ENCODE data around the gene CPEB4. TPM values are rescaled to one million over a fixed set of nuclear protein-coding genes. Genes with fewer than 3 reads are reported as not detected.

The CPEB4 gene
- total and polyA plus RNA-seq, 2 of the 4 experiments (the other 2 are of a cell fraction) = 7.8 to 22.6 TPM

DNA sequence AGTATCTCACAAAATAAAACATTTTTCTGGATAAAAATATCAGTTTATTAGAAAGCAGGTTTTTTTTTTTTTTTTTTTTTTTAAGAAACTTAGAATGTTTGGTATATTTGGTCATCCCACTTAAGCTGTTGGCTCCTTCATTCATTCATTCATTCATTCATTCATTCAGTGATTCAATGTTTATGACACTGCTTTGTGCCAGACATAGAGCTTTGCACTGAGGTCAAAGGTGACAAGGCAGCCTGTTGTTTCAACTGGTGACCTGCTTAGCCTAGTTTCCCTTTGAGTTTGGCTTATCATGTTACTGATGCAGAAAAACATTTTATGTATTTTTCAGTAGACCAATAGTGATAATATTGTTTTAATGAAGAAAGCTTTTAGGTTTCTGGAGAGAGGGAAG is 23.5 kb downstream of the CPEB4 start:
- BruUV-seq (replicated peaks) = no TSS peak
- H3K27ac ChIP-seq (ENCODE audit: insufficient read depth, low read length) = no peak overlapping the region
- no peaks in the 10 kb centered on the region for H3K27me3 ChIP-seq (ENCODE audit: control insufficient read depth, insufficient read depth, low read length)
- no peak overlapping the region for H3K4me3 ChIP-seq (ENCODE audit: insufficient read depth, low read depth, low read length)
- peaks cover 4% of the 10 kb centered on the region; the same call in 1 of the 2 replicates for H4K20me1 ChIP-seq (ENCODE audit: insufficient read depth, low read length)
- no peak overlapping the region for H2BK15ac ChIP-seq (ENCODE audit: low read depth, low read length)
- no peak overlapping the region for H2BK20ac ChIP-seq (ENCODE audit: low read depth, low read length)
- no peaks in the 10 kb centered on the region for H3K9me3 ChIP-seq (ENCODE audit: control insufficient read depth, insufficient read depth, low read length)
- dilution Hi-C loops (cut with HindIII; ENCODE audit: low sequenced_read_pairs, unreplicated experiment) (no loop called here), in situ Hi-C loops (cut with MboI; ENCODE audit: low sequenced_read_pairs) (no loop called here), intact Hi-C loops (cut with micrococcal nuclease) (loop anchor here (5.0 to 10.0 kb wide), 2 partner anchors 403 to 726 kb away; no protein-coding TSS in a partner anchor)
- H3K4me1 ChIP-seq (ENCODE audit: control insufficient read depth, insufficient read depth, low read length) = peaks cover 3% of the 10 kb centered on the region; the same call in 1 of the 2 replicates
- no peak overlapping the region for H3K4ac ChIP-seq (ENCODE audit: low read depth, low read length)
- H4K5ac ChIP-seq (ENCODE audit: low read depth, low read length) = no peak overlapping the region
- ATAC-seq (ENCODE audit: low read depth) = no peak
- no peak overlapping the region for H3K9ac ChIP-seq (ENCODE audit: low read depth, low read length)
- H2AK5ac ChIP-seq (ENCODE audit: low read depth, low read length) = no peak overlapping the region
- H3K14ac ChIP-seq (replicated peaks; ENCODE audit: low read depth, low read length) = no peak overlapping the region
- no peak overlapping the region for H2AFZ ChIP-seq (replicated peaks; ENCODE audit: low read length, poor library complexity)
- DNase-seq = no peak
- H3K9me1 ChIP-seq (ENCODE audit: insufficient read depth, low read length) = peaks cover 3% of the 10 kb centered on the region; the same call in 1 of the 2 replicates
- H4K91ac ChIP-seq (ENCODE audit: insufficient read depth, low read depth, low read length) = no peak overlapping the region
- no peak overlapping the region for H3K4me2 ChIP-seq (ENCODE audit: low read depth, low read length)
- no peak overlapping the region for H3K23ac ChIP-seq (ENCODE audit: low read depth, low read length)
- H3K79me1 ChIP-seq (ENCODE audit: low read depth in 1 of 2, low read length in 2 of 2) = peaks cover 7 to 9% of the 10 kb centered on the region in 2 experiments; a peak in 3 of 4 replicates
- TF ChIP-seq RFX5 (IDR thresholded peaks at IDR 0.05; ENCODE audit: low read depth, low read length) = no peak
- TF ChIP-seq RCOR1 (IDR thresholded peaks at IDR 0.05; ENCODE audit: insufficient replicate concordance, low read length) = no peak
- TF ChIP-seq CEBPB (IDR thresholded peaks at IDR 0.05; ENCODE audit: low read depth, low read length) = no peak
- TF ChIP-seq RAD21 (IDR thresholded peaks at IDR 0.05; ENCODE audit: low read length) = no peak
- no peak for TF ChIP-seq MAFK (IDR thresholded peaks at IDR 0.05; ENCODE audit: low read depth, low read length)
- no peak for TF ChIP-seq FOS (IDR thresholded peaks at IDR 0.05; ENCODE audit: low read depth, low read length)
- no peak for TF ChIP-seq SMC3 (IDR thresholded peaks at IDR 0.05; ENCODE audit: low read depth, low read length)
- TF ChIP-seq, protein P1, sequence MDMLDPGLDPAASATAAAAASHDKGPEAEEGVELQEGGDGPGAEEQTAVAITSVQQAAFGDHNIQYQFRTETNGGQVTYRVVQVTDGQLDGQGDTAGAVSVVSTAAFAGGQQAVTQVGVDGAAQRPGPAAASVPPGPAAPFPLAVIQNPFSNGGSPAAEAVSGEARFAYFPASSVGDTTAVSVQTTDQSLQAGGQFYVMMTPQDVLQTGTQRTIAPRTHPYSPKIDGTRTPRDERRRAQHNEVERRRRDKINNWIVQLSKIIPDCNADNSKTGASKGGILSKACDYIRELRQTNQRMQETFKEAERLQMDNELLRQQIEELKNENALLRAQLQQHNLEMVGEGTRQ (IDR thresholded peaks at IDR 0.05; ENCODE audit: low read depth, low read length) = no peak
- TF ChIP-seq, protein P2, sequence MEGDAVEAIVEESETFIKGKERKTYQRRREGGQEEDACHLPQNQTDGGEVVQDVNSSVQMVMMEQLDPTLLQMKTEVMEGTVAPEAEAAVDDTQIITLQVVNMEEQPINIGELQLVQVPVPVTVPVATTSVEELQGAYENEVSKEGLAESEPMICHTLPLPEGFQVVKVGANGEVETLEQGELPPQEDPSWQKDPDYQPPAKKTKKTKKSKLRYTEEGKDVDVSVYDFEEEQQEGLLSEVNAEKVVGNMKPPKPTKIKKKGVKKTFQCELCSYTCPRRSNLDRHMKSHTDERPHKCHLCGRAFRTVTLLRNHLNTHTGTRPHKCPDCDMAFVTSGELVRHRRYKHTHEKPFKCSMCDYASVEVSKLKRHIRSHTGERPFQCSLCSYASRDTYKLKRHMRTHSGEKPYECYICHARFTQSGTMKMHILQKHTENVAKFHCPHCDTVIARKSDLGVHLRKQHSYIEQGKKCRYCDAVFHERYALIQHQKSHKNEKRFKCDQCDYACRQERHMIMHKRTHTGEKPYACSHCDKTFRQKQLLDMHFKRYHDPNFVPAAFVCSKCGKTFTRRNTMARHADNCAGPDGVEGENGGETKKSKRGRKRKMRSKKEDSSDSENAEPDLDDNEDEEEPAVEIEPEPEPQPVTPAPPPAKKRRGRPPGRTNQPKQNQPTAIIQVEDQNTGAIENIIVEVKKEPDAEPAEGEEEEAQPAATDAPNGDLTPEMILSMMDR (conservative IDR thresholded peaks at IDR 0.05; ENCODE audit: low read depth, low read length) = no peak
- TF ChIP-seq BHLHE40 (IDR thresholded peaks at IDR 0.05; ENCODE audit: low read depth, low read length) = no peak
- no peak for TF ChIP-seq NFE2L2 (IDR thresholded peaks at IDR 0.05; ENCODE audit: low read depth, low read length)
- TF ChIP-seq, protein P3, sequence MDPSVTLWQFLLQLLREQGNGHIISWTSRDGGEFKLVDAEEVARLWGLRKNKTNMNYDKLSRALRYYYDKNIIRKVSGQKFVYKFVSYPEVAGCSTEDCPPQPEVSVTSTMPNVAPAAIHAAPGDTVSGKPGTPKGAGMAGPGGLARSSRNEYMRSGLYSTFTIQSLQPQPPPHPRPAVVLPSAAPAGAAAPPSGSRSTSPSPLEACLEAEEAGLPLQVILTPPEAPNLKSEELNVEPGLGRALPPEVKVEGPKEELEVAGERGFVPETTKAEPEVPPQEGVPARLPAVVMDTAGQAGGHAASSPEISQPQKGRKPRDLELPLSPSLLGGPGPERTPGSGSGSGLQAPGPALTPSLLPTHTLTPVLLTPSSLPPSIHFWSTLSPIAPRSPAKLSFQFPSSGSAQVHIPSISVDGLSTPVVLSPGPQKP (IDR thresholded peaks at IDR 0.05; ENCODE audit: borderline replicate concordance, low read depth, low read length) = no peak
- TF ChIP-seq MAZ (IDR thresholded peaks at IDR 0.05; ENCODE audit: borderline replicate concordance, low read depth, low read length) = no peak
- no peak for TF ChIP-seq POLR2A (IDR thresholded peaks at IDR 0.05; ENCODE audit: low read depth, low read length)
- TF ChIP-seq CHD1 (IDR thresholded peaks at IDR 0.05; ENCODE audit: low read depth, low read length) = no peak
- TF ChIP-seq MXI1 (IDR thresholded peaks at IDR 0.05; ENCODE audit: borderline replicate concordance, low read depth, low read length) = no peak
- H3K56ac ChIP-seq (ENCODE audit: extremely low read depth, insufficient read depth, low read length) = no peak overlapping the region
- no peak overlapping the region for H2BK120ac ChIP-seq (ENCODE audit: low read depth, low read length)
- no peak overlapping the region for H2AK9ac ChIP-seq (replicated peaks; ENCODE audit: low read depth, low read length, poor library complexity)
- POLR2A ChIA-PET (ENCODE audit: unreplicated experiment) = no interaction called here
- H4K8ac ChIP-seq (ENCODE audit: low read depth in 2 of 2, low read length in 2 of 2) = no peak overlapping the region
- no peak overlapping the region for H2BK5ac ChIP-seq (ENCODE audit: low read depth, low read length, poor library complexity, severe bottlenecking)
- peaks cover 5% of the 10 kb centered on the region for H3K36me3 ChIP-seq (ENCODE audit: control insufficient read depth, insufficient read depth, low read length)
- CTCF ChIA-PET = no interaction called here
- no peak overlapping the region for H3K18ac ChIP-seq (ENCODE audit: low read depth, low read length)

Data from IMR-90 (cell line).